G401 (cell line): Measurements from ENCODE around the gene IKZF2. TPM values are rescaled to one million over a fixed set of nuclear protein-coding genes. Genes with fewer than 3 reads are reported as not detected.
A peak's percentile ranks its signal among the peaks of the same experiment; 100 is the strongest.

Experiments
- DNase-seq: peaks from one replicate; pipeline ENCODE4 v3.0.0-alpha.2; 2015; ENCODE audit warnings: low spot score
- in situ Hi-C: cut with HindIII; loops from 2 replicates; pipeline ENCODE4 v1.10.0; 2016; ENCODE audit warnings: low sequenced_read_pairs, mixed read lengths
- total RNA-seq: library from RNA; depleted of rRNA; stranded (reverse); fragments of >200 nt; shearing (Covaris generic); gene quantifications from 2 replicates; pipeline ENCODE4 v1.2.3, GENCODE V29; 2014

Gene IKZF2
- total RNA-seq, 1 experiment from 2014 or later, result not detected

GRCh38 chr2:213105212-213105611 is 46.2 kb downstream of the IKZF2 start:
- in situ Hi-C loops, result no loop called here
- DNase-seq, result no peak

GRCh38 chr2:213104903-213105202 is 46.6 kb downstream of the IKZF2 start:
- in situ Hi-C loops, result no loop called here
- no peak for DNase-seq

- DNase-seq, result no peak
- in situ Hi-C loops, result no loop called here
These were observed 47.1 kb downstream of the IKZF2 start for GRCh38 chr2:213104092-213104902.

GRCh38 chr2:213101692-213102460 is 49.5 kb downstream of the IKZF2 start:
- in situ Hi-C loops, result no loop called here
- no peak for DNase-seq

- in situ Hi-C loops, result no loop called here
- no peak for DNase-seq
These were observed 50.3 kb downstream of the IKZF2 start for GRCh38 chr2:213101109-213101508.

- peak; percentile 30 for DNase-seq
- in situ Hi-C loops, result no loop called here
These were observed 52.8 kb downstream of the IKZF2 start for GRCh38 chr2:213098612-213099011.

- in situ Hi-C loops, result no loop called here
- no peak for DNase-seq
These were observed 59.6 kb downstream of the IKZF2 start for GRCh38 chr2:213091765-213092164.

GRCh38 chr2:213090772-213091171 is 60.6 kb downstream of the IKZF2 start:
- no peak for DNase-seq
- in situ Hi-C loops, result no loop called here

GRCh38 chr2:213089438-213089837 is 62.0 kb downstream of the IKZF2 start:
- in situ Hi-C loops, result no loop called here
- no peak for DNase-seq

GRCh38 chr2:213087040-213087439 is 64.4 kb downstream of the IKZF2 start:
- no peak for DNase-seq
- in situ Hi-C loops, result no loop called here

- in situ Hi-C loops, result no loop called here
- no peak for DNase-seq
These were observed 64.8 kb downstream of the IKZF2 start for GRCh38 chr2:213086571-213086970.

- in situ Hi-C loops, result no loop called here
- DNase-seq, result no peak
These were observed 65.4 kb downstream of the IKZF2 start for GRCh38 chr2:213086050-213086449.

- DNase-seq, result no peak
- in situ Hi-C loops, result no loop called here
These were observed 65.9 kb downstream of the IKZF2 start for GRCh38 chr2:213085538-213085937.

- in situ Hi-C loops, result no loop called here
- no peak for DNase-seq
These were observed 67.2 kb downstream of the IKZF2 start for GRCh38 chr2:213084261-213084660.

- in situ Hi-C loops, result no loop called here
- DNase-seq, result no peak
These were observed 70.3 kb downstream of the IKZF2 start for GRCh38 chr2:213080969-213081617.

- in situ Hi-C loops, result no loop called here
- DNase-seq, result no peak
These were observed 71.7 kb downstream of the IKZF2 start for GRCh38 chr2:213079756-213080155.

- DNase-seq, result no peak
- in situ Hi-C loops, result no loop called here
These were observed 72.7 kb downstream of the IKZF2 start for GRCh38 chr2:213078686-213079085.

GRCh38 chr2:213069531-213069930 is 81.9 kb downstream of the IKZF2 start:
- DNase-seq, result no peak
- in situ Hi-C loops, result no loop called here

- DNase-seq, result no peak
- in situ Hi-C loops, result no loop called here
These were observed 82.6 kb downstream of the IKZF2 start for GRCh38 chr2:213068676-213069359.

- DNase-seq, result no peak
These were observed 83.5 kb downstream of the IKZF2 start for GRCh38 chr2:213067888-213068287.

More at GRCh38 chr2:213067888-213068287, 83.5 kb downstream of the IKZF2 start:
- in situ Hi-C loops, result no loop called here
